Esophagus muscularis mucosa (tissue), 4 donors: Measurements from ENCODE around the gene NUDCD2. TPM values are rescaled to one million over a fixed set of nuclear protein-coding genes. Genes with fewer than 3 reads are reported as not detected.
"Not testable (repeated sequence)": the region's sequence is repeated elsewhere in the genome, so short reads cannot be mapped to it uniquely, and the experiment has no call there.

ENCODE experiments used
- DNase-seq: peaks from one replicate; pipeline ENCODE4 v3.0.0-alpha.2; 2017; ENCODE audit errors: extremely low spot score
- H3K27ac ChIP-seq, 4 donors: fragments of 200-600 bp; sonication (generic); replicated peaks in 1 of 4; 1 replicate in 3 of 4; 2 replicates in 1 of 4; pipeline ENCODE4 v1.5.1; 2016 to 2019; ENCODE audit warnings: mild to moderate bottlenecking in 1 of 4
- H3K27me3 ChIP-seq, 4 donors: fragments of 200-600 bp; sonication (generic); one replicate each; pipeline versions ENCODE4 v1.5.1 to v1.6.0; 2016 to 2019
- H3K36me3 ChIP-seq, 4 donors: fragments of 200-600 bp; sonication (generic); one replicate each; pipeline ENCODE4 v1.5.1; 2016 to 2019
- H3K4me1 ChIP-seq, 4 donors: fragments of 200-600 bp; sonication (generic); one replicate each; pipeline ENCODE4 v1.5.1; 2016 to 2019
- H3K4me3 ChIP-seq, 4 donors: fragments of 200-600 bp; sonication (generic); 1 replicate in 2 of 4; 2 replicates in 2 of 4; pipeline ENCODE4 v1.5.1; 2016 to 2019; ENCODE audit warnings: mild to moderate bottlenecking in 4 of 4, moderate library complexity in 1 of 4
- H3K9me3 ChIP-seq, 4 donors: fragments of 200-600 bp; sonication (generic); 1 replicate in 3 of 4; 2 replicates in 1 of 4; pipeline ENCODE4 v1.5.1; 2016 to 2019
- CTCF ChIP-seq, 3 experiments: fragments of 200-600 bp in 2 of 3; fragments of 450-650 bp in 1 of 3; sonication (generic) in 2 of 3; IDR thresholded peaks; one replicate each; pipeline ENCODE4 v1.5.1; 2017 to 2019; ENCODE audit warnings: antibody characterized with exemption in 3 of 3, mild to moderate bottlenecking in 2 of 3, moderate library complexity in 1 of 3
- EP300 ChIP-seq: sonication (generic); formaldehyde crosslinking; IDR thresholded peaks from one replicate; pipeline ENCODE4 v1.6.1; 2017; ENCODE audit warnings: antibody characterized with exemption
- POLR2A ChIP-seq: fragments of 450-650 bp; IDR thresholded peaks from one replicate; pipeline ENCODE4 v1.6.1; 2017; ENCODE audit warnings: antibody characterized with exemption, moderate library complexity, mild to moderate bottlenecking, low read depth
- POLR2AphosphoS5 ChIP-seq, 2 donors: sonication (generic); formaldehyde crosslinking; IDR thresholded peaks; one replicate each; pipeline ENCODE4 v1.6.1; 2017; ENCODE audit warnings: antibody characterized with exemption in 2 of 2
- WGBS: methylation state at CpG from one replicate; pipeline ENCODE4 v1.1.5; 2018; 5-methylcytosine and 5-hydroxymethylcytosine counted together
- intact Hi-C: fragments of 100-400 bp; cut with DNase I; formaldehyde crosslinking; loops from one replicate; pipeline ENCODE4 v1.15.1; 2023
- total RNA-seq, 4 donors: library from RNA; depleted of rRNA; stranded (reverse); fragments of >200 nt; gene quantifications; one replicate each; pipeline versions ENCODE4 v1.1.0 to v1.2.1, GENCODE V29; 2016

NUDCD2 gene
- total RNA-seq, 4 donors from 2014 or later: 7.6 to 12.5 (median 9.7) TPM

- intact Hi-C loops: no loop called here
- Histone ChIP-seq H3K36me3 (no peaks in the 10 kb centered on the region), H3K27ac (no peak overlapping the region), H3K9me3 (no peaks in the 10 kb centered on the region), H3K4me3 (no peak overlapping the region), H3K4me1 (no peaks in the 10 kb centered on the region), H3K27me3 (no peaks in the 10 kb centered on the region)
- no peak for DNase-seq
- no peak for TF ChIP-seq POLR2A
- TF ChIP-seq POLR2AphosphoS5 (IDR thresholded peaks at IDR 0.05): no peak
- TF ChIP-seq CTCF (IDR thresholded peaks at IDR 0.05): no peak
- TF ChIP-seq EP300: no peak
- WGBS: 77% methylated on average over 1 of the region's 1 CpG
These were observed 35.1 kb downstream of the NUDCD2 start for GRCh38 chr5:163424836-163425235.

- H3K27ac ChIP-seq, intact Hi-C loops, H3K9me3 ChIP-seq, H3K36me3 ChIP-seq, H3K4me3 ChIP-seq, H3K4me1 ChIP-seq, DNase-seq: not testable (repeated sequence)
- H3K27me3 ChIP-seq: peaks cover 0 to 22% (median 3%) of the 10 kb centered on the region in 4 donors
- whole genome bisulfite sequencing: 28% methylated on average over 15 of the region's 15 CpGs
These were observed 44.2 kb downstream of the NUDCD2 start for GRCh38 chr5:163415673-163416072.

- H3K4me3 ChIP-seq: no peak overlapping the region
- 69% methylated on average over 2 of the region's 2 CpGs for WGBS
- peaks cover 0 to 12% (median 6%) of the 10 kb centered on the region in 4 donors for H3K4me1 ChIP-seq
- no peak overlapping the region for H3K27ac ChIP-seq
- no peaks in the 10 kb centered on the region for H3K9me3 ChIP-seq
- DNase-seq: no peak
- intact Hi-C loops: no loop called here
- peaks cover 0 to 15% (median 1%) of the 10 kb centered on the region in 4 donors for H3K27me3 ChIP-seq
- H3K36me3 ChIP-seq: no peaks in the 10 kb centered on the region
- TF ChIP-seq CTCF (IDR thresholded peaks at IDR 0.05) (no peak), POLR2AphosphoS5 (IDR thresholded peaks at IDR 0.05) (no peak), EP300 (no peak), POLR2A (no peak)
These were observed 49.4 kb downstream of the NUDCD2 start for GRCh38 chr5:163410505-163410904.

DNA sequence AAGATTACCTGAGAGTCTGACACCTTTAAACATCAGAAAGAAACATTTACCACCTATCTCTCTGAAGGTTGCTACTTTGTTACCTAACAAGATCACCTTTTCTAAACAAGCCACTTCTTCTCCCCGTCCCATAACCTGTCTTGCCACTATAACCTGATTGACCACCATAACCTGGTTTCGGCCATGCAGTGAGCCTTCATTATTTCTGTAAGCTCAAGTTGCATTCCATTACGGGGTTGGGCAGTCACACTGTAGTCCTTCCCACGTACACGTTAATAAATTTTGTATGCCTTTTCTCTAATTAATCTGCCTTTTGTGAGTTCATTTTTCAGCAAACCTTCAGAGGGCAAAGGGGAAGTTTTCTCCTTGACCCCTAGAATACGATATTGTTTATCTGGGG, 50.5 kb downstream of the NUDCD2 start:
- no peak overlapping the region for H3K27ac ChIP-seq
- no peaks in the 10 kb centered on the region for H3K36me3 ChIP-seq
- H3K4me1 ChIP-seq: peaks cover 0 to 12% (median 6%) of the 10 kb centered on the region in 4 donors
- no peaks in the 10 kb centered on the region for H3K9me3 ChIP-seq
- peaks cover 0 to 5% (median 0%) of the 10 kb centered on the region in 4 donors for H3K27me3 ChIP-seq
- TF ChIP-seq POLR2A (no peak), EP300 (no peak), POLR2AphosphoS5 (IDR thresholded peaks at IDR 0.05) (no peak), CTCF (IDR thresholded peaks at IDR 0.05) (no peak)
- 80% methylated on average over 6 of the region's 6 CpGs for WGBS
- no peak for DNase-seq
- no peak overlapping the region for H3K4me3 ChIP-seq
- intact Hi-C loops: loop anchor here (5.0 kb wide), 1 partner anchor 1862 kb away; the partner anchor contains the start of gene GABRB2

DNA sequence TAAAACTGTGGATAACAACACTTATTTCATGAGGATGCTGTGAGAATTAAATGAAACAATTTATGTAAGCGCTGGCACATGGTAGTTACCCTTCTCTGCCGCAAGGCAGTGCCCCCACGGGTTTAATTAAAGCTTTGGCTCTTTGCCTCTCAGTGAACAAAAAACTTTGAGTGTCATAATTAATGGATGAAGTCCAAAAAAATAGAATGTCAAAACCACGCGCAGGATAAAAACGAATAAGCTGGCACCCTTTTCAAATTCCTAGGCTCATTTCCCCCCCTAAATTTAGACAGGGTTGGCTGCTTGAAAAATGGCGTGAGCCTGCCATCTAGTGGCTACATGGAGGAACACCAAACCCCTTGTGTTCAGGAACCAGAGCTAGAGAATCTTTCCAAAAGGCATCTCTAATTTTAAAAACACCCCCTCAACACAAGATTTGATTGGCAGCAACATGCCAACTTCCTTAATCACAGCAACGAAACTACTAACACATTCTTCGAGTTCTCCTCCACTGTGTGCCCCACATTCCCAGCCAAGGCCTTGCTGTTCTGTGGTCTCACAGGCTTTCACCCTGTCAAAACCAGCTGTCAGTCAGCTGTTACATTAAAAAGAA, 51.5 kb downstream of the NUDCD2 start:
- peaks cover 0 to 12% (median 6%) of the 10 kb centered on the region in 4 donors for H3K4me1 ChIP-seq
- H3K27me3 ChIP-seq: no peaks in the 10 kb centered on the region
- H3K4me3 ChIP-seq: peak overlapping the region in 1 of 4 donors; percentile 13
- H3K36me3 ChIP-seq: no peaks in the 10 kb centered on the region
- DNase-seq: no peak
- H3K27ac ChIP-seq: no peak overlapping the region
- intact Hi-C loops: loop anchor here (5.0 kb wide), 1 partner anchor 1861 kb away; the partner anchor contains the start of gene GABRB2
- 3% methylated on average over 9 of the region's 9 CpGs for WGBS
- no peaks in the 10 kb centered on the region for H3K9me3 ChIP-seq
- TF ChIP-seq EP300: no peak
- TF ChIP-seq CTCF (IDR thresholded peaks at IDR 0.05): peak; percentile 80 to 87 (median 81)
